IMR-90 (cell line): ENCODE results near the gene PAF1. TPM values are rescaled to one million over a fixed set of nuclear protein-coding genes. Genes with fewer than 3 reads are reported as not detected.
A peak's percentile ranks its signal among the peaks of the same experiment; 100 is the strongest.

Experiments used
- ATAC-seq: fragments of 200-7000 bp; cut with Tn5 transposase; 2 replicates; pipeline ENCODE4 v1.9.1; 2020; ENCODE audit warnings: low read depth, mild to moderate bottlenecking, moderate library complexity
- BruUV-seq: library from RNA; stranded (reverse); fragments of 400-500 nt; replicated peaks from 2 replicates; lab custom pipeline; 2021; lab: Mats Ljungman, UMichigan
- CTCF ChIA-PET: fragments of 300-600 bp; formaldehyde crosslinking; extraction: SDS; loops from one replicate; lab custom pipeline; 2021; ENCODE audit warnings: antibody characterized with exemption; lab: Yijun Ruan, JAX
- POLR2A ChIA-PET: fragments of 300-600 bp; sonication (Branson Sonifier 250); formaldehyde crosslinking; loops from one replicate; lab custom pipeline; 2022; ENCODE audit warnings: antibody characterized with exemption; ENCODE audit not compliant: unreplicated experiment; lab: Charles Lee
- DNase-seq: peaks from one replicate; pipeline ENCODE4 v3.0.0; 2013
- H2AFZ ChIP-seq: replicated peaks from 2 replicates; pipeline ENCODE3; 2013; ENCODE audit warnings: low read length, mild to moderate bottlenecking; ENCODE audit not compliant: poor library complexity
- H2AK5ac ChIP-seq: 2 replicates; pipeline ENCODE4 v1.6.1; 2013; ENCODE audit warnings: low read depth, low read length, inconsistent platforms
- H2AK9ac ChIP-seq: replicated peaks from 2 replicates; pipeline ENCODE3; 2013; ENCODE audit warnings: mild to moderate bottlenecking, low read depth, low read length, moderate library complexity; ENCODE audit not compliant: poor library complexity
- H2BK120ac ChIP-seq: 2 replicates; pipeline ENCODE4 v1.6.1; 2013; ENCODE audit warnings: low read depth, low read length, inconsistent platforms
- H2BK15ac ChIP-seq: 3 replicates; pipeline ENCODE4 v1.6.1; 2013; ENCODE audit warnings: low read depth, low read length, inconsistent platforms
- H2BK20ac ChIP-seq: 2 replicates; pipeline ENCODE4 v1.6.1; 2013; ENCODE audit warnings: low read depth, mild to moderate bottlenecking, inconsistent platforms, low read length, moderate library complexity
- H2BK5ac ChIP-seq: 2 replicates; pipeline ENCODE4 v1.6.1; 2013; ENCODE audit warnings: mild to moderate bottlenecking, low read depth, low read length, inconsistent platforms; ENCODE audit not compliant: poor library complexity, severe bottlenecking
- H3K14ac ChIP-seq: replicated peaks from 2 replicates; pipeline ENCODE4 v1.6.1; 2013; ENCODE audit warnings: low read depth, low read length, inconsistent platforms
- H3K18ac ChIP-seq: 2 replicates; pipeline ENCODE4 v1.6.1; 2013; ENCODE audit warnings: low read depth, low read length, control low read depth
- H3K23ac ChIP-seq: 2 replicates; pipeline ENCODE4 v1.6.1; 2013; ENCODE audit warnings: low read depth, low read length, inconsistent platforms
- H3K27ac ChIP-seq: 2 replicates; pipeline ENCODE4 v1.5.1; 2013; ENCODE audit warnings: mild to moderate bottlenecking, control low read depth, low read length; ENCODE audit not compliant: insufficient read depth
- H3K27me3 ChIP-seq: 2 replicates; pipeline ENCODE4 v1.6.1; 2013; ENCODE audit warnings: low read length; ENCODE audit not compliant: control insufficient read depth, insufficient read depth
- H3K36me3 ChIP-seq: 2 replicates; pipeline ENCODE4 v1.6.1; 2013; ENCODE audit warnings: low read length, mixed read lengths; ENCODE audit not compliant: control insufficient read depth, insufficient read depth
- H3K4ac ChIP-seq: 2 replicates; pipeline ENCODE4 v1.6.1; 2013; ENCODE audit warnings: low read depth, low read length, inconsistent platforms
- H3K4me1 ChIP-seq: 2 replicates; pipeline ENCODE4 v1.6.1; 2013; ENCODE audit warnings: low read length, mixed read lengths; ENCODE audit not compliant: control insufficient read depth, insufficient read depth
- H3K4me2 ChIP-seq: 2 replicates; pipeline ENCODE4 v1.6.1; 2013; ENCODE audit warnings: low read depth, mild to moderate bottlenecking, control low read depth, low read length, moderate library complexity
- H3K4me3 ChIP-seq: 2 replicates; pipeline ENCODE4 v1.5.1; 2013; ENCODE audit warnings: low read depth, mild to moderate bottlenecking, control low read depth, low read length, moderate library complexity; ENCODE audit not compliant: insufficient read depth
- H3K56ac ChIP-seq: 2 replicates; pipeline ENCODE4 v1.6.1; 2013; ENCODE audit warnings: low read length, inconsistent platforms; ENCODE audit not compliant: insufficient read depth; ENCODE audit errors: extremely low read depth
- H3K79me1 ChIP-seq, 2 experiments: 2 replicates each; pipeline ENCODE4 v1.6.1; 2013; ENCODE audit warnings: low read length in 2 of 2, inconsistent platforms in 1 of 2, low read depth in 1 of 2
- H3K9ac ChIP-seq: 2 replicates; pipeline ENCODE4 v1.6.1; 2013; ENCODE audit warnings: low read depth, low read length, control low read depth
- H3K9me1 ChIP-seq: 2 replicates; pipeline ENCODE4 v1.6.1; 2013; ENCODE audit warnings: low read length, inconsistent platforms; ENCODE audit not compliant: insufficient read depth
- H3K9me3 ChIP-seq: 2 replicates; pipeline ENCODE4 v1.6.1; 2013; ENCODE audit warnings: low read length; ENCODE audit not compliant: control insufficient read depth, insufficient read depth
- H4K20me1 ChIP-seq: 2 replicates; pipeline ENCODE4 v1.6.1; 2013; ENCODE audit warnings: low read length, inconsistent platforms; ENCODE audit not compliant: insufficient read depth
- H4K5ac ChIP-seq: 2 replicates; pipeline ENCODE4 v1.6.1; 2013; ENCODE audit warnings: mild to moderate bottlenecking, low read depth, low read length, control low read depth
- H4K8ac ChIP-seq, 2 experiments: 2 replicates each; pipeline ENCODE4 v1.6.1; 2013; ENCODE audit warnings: low read depth in 2 of 2, low read length in 2 of 2, control low read depth in 1 of 2, inconsistent platforms in 1 of 2
- H4K91ac ChIP-seq: 2 replicates; pipeline ENCODE4 v1.6.1; 2013; ENCODE audit warnings: low read depth, low read length, inconsistent platforms; ENCODE audit not compliant: insufficient read depth
- BHLHE40 ChIP-seq: fragments of 150-350 bp; IDR thresholded peaks from 2 replicates; pipeline ENCODE4 v1.6.1; 2016; ENCODE audit warnings: mild to moderate bottlenecking, low read depth, low read length
- CEBPB ChIP-seq: IDR thresholded peaks from 2 replicates; pipeline ENCODE4 v1.6.1; 2012; ENCODE audit warnings: low read depth, low read length, improper control_type of control experiment
- CHD1 ChIP-seq: IDR thresholded peaks from 2 replicates; pipeline ENCODE4 v1.6.1; 2012; ENCODE audit warnings: low read depth, low read length, improper control_type of control experiment
- FOS ChIP-seq: fragments of 150-350 bp; IDR thresholded peaks from 2 replicates; pipeline ENCODE4 v1.6.1; 2016; ENCODE audit warnings: low read depth, low read length
- MAFK ChIP-seq: IDR thresholded peaks from 2 replicates; pipeline ENCODE4 v1.6.1; 2012; ENCODE audit warnings: low read depth, low read length, improper control_type of control experiment
- MAZ ChIP-seq: IDR thresholded peaks from 2 replicates; pipeline ENCODE4 v1.6.1; 2012; ENCODE audit warnings: low read depth, mild to moderate bottlenecking, low read length, improper control_type of control experiment, moderate library complexity, borderline replicate concordance
- NFE2L2 ChIP-seq: fragments of 150-350 bp; IDR thresholded peaks from 2 replicates; pipeline ENCODE4 v1.6.1; 2016; ENCODE audit warnings: low read depth, mild to moderate bottlenecking, low read length
- POLR2A ChIP-seq: IDR thresholded peaks from 2 replicates; pipeline ENCODE4 v1.6.1; 2012; ENCODE audit warnings: mild to moderate bottlenecking, low read depth, low read length
- RAD21 ChIP-seq: IDR thresholded peaks from 2 replicates; pipeline ENCODE4 v1.6.1; 2012; ENCODE audit warnings: low read length, improper control_type of control experiment
- RCOR1 ChIP-seq: IDR thresholded peaks from 2 replicates; pipeline ENCODE4 v1.6.1; 2012; ENCODE audit warnings: mild to moderate bottlenecking, low read length, improper control_type of control experiment; ENCODE audit not compliant: insufficient replicate concordance
- SMC3 ChIP-seq: fragments of 150-350 bp; IDR thresholded peaks from 2 replicates; pipeline ENCODE4 v1.6.1; 2016; ENCODE audit warnings: low read depth, mild to moderate bottlenecking, antibody characterized with exemption, low read length, moderate library complexity
- WGBS, 2 experiments: methylation state at CpG; one replicate each; pipeline versions ENCODE4 v1.1.5 to v1.1.7; 2013; ENCODE audit warnings: missing lambda C conversion rate in 2 of 2; ENCODE audit not compliant: insufficient read length in 1 of 2; ENCODE audit errors: extremely low coverage in 2 of 2; 5-methylcytosine and 5-hydroxymethylcytosine counted together
- dilution Hi-C: fragments of 300-500 bp; cut with HindIII; formaldehyde crosslinking; loops from one replicate; pipeline ENCODE4 v1.14.3; 2018; ENCODE audit warnings: low sequenced_read_pairs; ENCODE audit not compliant: unreplicated experiment
- in situ Hi-C: fragments of 300-500 bp; cut with MboI; formaldehyde crosslinking; loops from 3 replicates; pipeline ENCODE4 v1.14.3; 2019; ENCODE audit warnings: low sequenced_read_pairs, inconsistent platforms, mixed read lengths
- intact Hi-C: fragments of 100-400 bp; cut with micrococcal nuclease; formaldehyde crosslinking; loops from 2 replicates; pipeline ENCODE4 v1.10.0; 2022
- polyA plus RNA-seq, 3 experiments: library from polyadenylated mRNA; depleted of rRNA; stranded (reverse); fragments of >200 nt; gene quantifications; 2 replicates each; pipeline ENCODE4 v1.2.3, GENCODE V29; 2012; ENCODE audit warnings: low replicate concordance in 1 of 3
- total RNA-seq: library from RNA; depleted of rRNA; stranded (reverse); fragments of >200 nt; gene quantifications from 2 replicates; pipeline ENCODE4 v1.2.3, GENCODE V29; 2012

PAF1 gene
- total and polyA plus RNA-seq, 2 of the 4 experiments (the other 2 are of a cell fraction) = 45.7 to 54.3 TPM

DNA sequence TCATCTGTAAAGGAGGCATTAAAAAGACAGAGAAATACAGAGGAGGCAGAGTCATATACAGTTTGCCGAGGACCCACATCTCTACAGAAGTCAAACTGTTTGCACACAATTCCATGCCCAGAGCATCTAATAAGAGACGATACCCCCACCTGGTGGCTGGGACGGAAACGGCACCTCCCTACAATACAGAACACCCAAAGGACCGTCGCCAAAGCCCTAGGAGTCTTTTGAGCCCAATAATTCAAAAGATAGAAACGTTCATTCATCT is 20.9 kb upstream of the PAF1 start (continued):
- TF ChIP-seq RCOR1 (no peak), RAD21 (peak; percentile 75), MAFK (no peak), CHD1 (0 out of 2 replicates have a peak, but pooled peaks have one; percentile 29)

DNA sequence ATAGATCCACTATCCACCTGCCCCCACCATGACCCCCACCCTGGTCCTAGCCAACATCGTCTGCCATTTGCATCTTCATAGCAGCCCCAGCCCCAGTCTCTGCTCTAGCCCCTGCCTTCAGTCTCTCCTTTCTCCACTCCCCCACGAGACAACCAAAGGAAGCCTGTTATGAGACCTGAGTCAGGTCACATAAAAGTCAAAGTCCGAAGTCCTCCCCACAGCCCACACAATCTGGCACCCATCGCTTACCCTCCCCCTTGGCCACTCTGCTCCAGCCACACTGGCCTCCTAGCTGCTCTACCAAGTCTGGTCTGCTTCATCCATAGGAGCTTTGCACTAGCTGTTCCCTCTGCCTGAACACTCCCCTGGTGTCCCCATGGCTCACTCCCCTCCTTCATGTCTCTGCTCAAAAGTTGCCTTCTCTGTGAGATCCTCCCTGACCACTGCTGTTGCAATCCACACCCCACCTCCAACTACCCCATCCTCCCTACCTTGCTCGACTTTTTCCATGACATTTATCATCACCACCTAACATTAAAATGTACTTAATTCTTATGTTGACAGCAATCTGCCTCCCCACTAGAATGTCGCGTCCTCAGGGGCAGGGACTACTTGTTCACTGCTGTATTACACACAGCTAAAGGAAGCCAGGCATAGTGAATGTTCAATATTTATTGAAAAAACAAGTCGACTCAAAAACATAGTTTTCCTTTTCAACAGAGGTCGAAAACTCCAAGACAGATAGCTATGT is 20.4 kb upstream of the PAF1 start:
- peak overlapping the region; percentile 40; the same call in 2 of the 3 replicates for H2BK15ac ChIP-seq
- H2AFZ ChIP-seq = peak overlapping the region; percentile 69
- peak overlapping the region; percentile 94 to 95 for H4K8ac ChIP-seq
- peaks cover 10 to 45% of the 10 kb centered on the region in 2 experiments; a peak in 3 of 4 replicates for H3K79me1 ChIP-seq
- POLR2A ChIA-PET = interaction anchor here (0.9 to 1.5 kb wide), 4 partner anchors 8 to 17 kb away, joined by 3 to 6 read pairs (median 4); no protein-coding TSS in a partner anchor
- DNase-seq (peak; percentile 68), ATAC-seq (no peak)
- peak overlapping the region; percentile 65 for H2AK9ac ChIP-seq
- intact Hi-C loops = no loop called here
- H3K56ac ChIP-seq = peak overlapping the region; percentile 59
- WGBS, 2 experiments = 46% methylated on average over 4 of the region's 9 CpGs; no CpG with 5 or more reads in 1 of the 2 experiments
- H2BK20ac ChIP-seq = peak overlapping the region; percentile 55
- no peak for TF ChIP-seq SMC3
- TF ChIP-seq NFE2L2 = peak; percentile 50; the same call in 1 of the 2 replicates
- peak; percentile 73 for TF ChIP-seq RCOR1
- peak; percentile 86 for TF ChIP-seq CEBPB
- TF ChIP-seq CHD1 = 0 out of 2 replicates have a peak, but pooled peaks have one; percentile 33
- peak; percentile 90 for TF ChIP-seq POLR2A
- no peak for TF ChIP-seq MAFK
- TF ChIP-seq FOS = 0 out of 2 replicates have a peak, but pooled peaks have one; percentile 12
- TF ChIP-seq BHLHE40 = no peak
- TF ChIP-seq MAZ = peak; percentile 75
- peak overlapping the region; percentile 98 for H3K4ac ChIP-seq
- H3K36me3 ChIP-seq = peaks cover 24% of the 10 kb centered on the region
- dilution Hi-C loops = no loop called here
- H2AK5ac ChIP-seq = peak overlapping the region; percentile 98
- peaks cover 26% of the 10 kb centered on the region for H3K4me1 ChIP-seq
- H3K27ac ChIP-seq = peak overlapping the region; percentile 97
- BruUV-seq = no TSS peak
- peak overlapping the region; percentile 49 for H2BK120ac ChIP-seq
- peak overlapping the region; percentile 71 for H3K4me2 ChIP-seq
- H3K9ac ChIP-seq = peak overlapping the region; percentile 92
- H3K9me3 ChIP-seq = no peaks in the 10 kb centered on the region
- H3K23ac ChIP-seq = peak overlapping the region; percentile 87
- CTCF ChIA-PET = interaction anchor here (0.7 to 2.3 kb wide), 6 partner anchors 8 to 25 kb away, joined by 3 to 28 read pairs (median 4); partner anchors contain the start of genes MED29 and RPS16
- in situ Hi-C loops = no loop called here
- no peak overlapping the region for H3K4me3 ChIP-seq
- H3K9me1 ChIP-seq = peaks cover 9% of the 10 kb centered on the region; the same call in 1 of the 2 replicates
- peak overlapping the region; percentile 98 for H4K91ac ChIP-seq
- peak overlapping the region; percentile 87 for H4K5ac ChIP-seq
- peaks cover 53% of the 10 kb centered on the region for H4K20me1 ChIP-seq
- no peaks in the 10 kb centered on the region for H3K27me3 ChIP-seq
- H3K14ac ChIP-seq = peak overlapping the region; percentile 99
- peak overlapping the region; percentile 24 for H3K18ac ChIP-seq
- peak overlapping the region; percentile 85 for H2BK5ac ChIP-seq
